Thyroid gland (tissue), 4 donors: Measurements from ENCODE around the gene MORN1.

ENCODE experiments used
- POLR2A ChIP-seq, 2 donors: fragments of 450-650 bp; IDR thresholded peaks; one replicate each; pipeline ENCODE4 v1.6.1; 2017; ENCODE audit warnings: antibody characterized with exemption in 2 of 2, mild to moderate bottlenecking in 2 of 2, moderate library complexity in 1 of 2
- TF ChIP-seq, protein P1 (sequence below), 6 experiments: fragments of 200-600 bp in 3 of 6; fragments of 450-650 bp in 3 of 6; sonication (generic) in 3 of 6; IDR thresholded peaks; one replicate each; pipeline ENCODE4 v1.5.1; 2016 to 2019; ENCODE audit warnings: antibody characterized with exemption in 6 of 6, mild to moderate bottlenecking in 2 of 6, inconsistent platforms in 1 of 6, moderate library complexity in 1 of 6

DNA sequence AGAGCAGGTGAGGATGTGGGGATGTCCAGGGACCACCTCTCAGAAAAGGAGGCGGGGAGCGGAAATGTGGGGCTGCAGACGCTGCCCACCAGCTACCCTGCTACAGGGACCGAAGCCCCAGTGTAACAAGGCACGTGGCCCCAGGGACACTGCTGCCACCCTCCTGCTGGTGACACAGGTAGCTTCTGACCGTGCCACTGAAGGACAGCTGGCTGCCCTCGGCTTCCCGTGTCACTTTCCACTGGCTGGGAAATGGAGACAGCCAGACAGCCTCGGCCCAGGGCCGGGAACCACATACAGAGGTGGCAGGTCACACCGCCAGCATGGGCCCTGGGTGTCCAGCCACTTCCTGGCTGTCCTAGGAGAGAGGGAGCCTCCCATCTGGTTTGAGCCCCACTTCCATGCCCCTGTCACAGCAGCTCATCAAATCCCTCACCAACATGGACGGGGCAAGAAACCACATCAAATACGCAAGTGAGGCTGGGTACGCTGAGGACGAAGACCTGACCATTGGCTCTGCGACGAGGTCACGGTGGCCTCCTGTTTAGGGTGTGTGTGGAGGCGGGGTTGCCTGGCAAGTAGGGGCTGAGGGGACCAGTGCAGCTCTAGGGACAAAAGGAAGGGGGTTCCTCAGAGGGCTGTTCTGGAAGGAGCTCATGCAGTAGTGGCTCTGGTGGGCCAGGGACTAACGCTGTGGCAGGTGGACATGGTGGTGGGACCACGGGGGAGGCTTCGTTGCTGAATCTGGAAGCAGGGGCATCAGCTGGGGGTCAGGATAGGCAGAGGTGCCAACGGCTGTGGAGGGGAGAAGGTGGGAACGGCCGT is 16.0 kb upstream of the MORN1 start:
- TF ChIP-seq, protein P1, sequence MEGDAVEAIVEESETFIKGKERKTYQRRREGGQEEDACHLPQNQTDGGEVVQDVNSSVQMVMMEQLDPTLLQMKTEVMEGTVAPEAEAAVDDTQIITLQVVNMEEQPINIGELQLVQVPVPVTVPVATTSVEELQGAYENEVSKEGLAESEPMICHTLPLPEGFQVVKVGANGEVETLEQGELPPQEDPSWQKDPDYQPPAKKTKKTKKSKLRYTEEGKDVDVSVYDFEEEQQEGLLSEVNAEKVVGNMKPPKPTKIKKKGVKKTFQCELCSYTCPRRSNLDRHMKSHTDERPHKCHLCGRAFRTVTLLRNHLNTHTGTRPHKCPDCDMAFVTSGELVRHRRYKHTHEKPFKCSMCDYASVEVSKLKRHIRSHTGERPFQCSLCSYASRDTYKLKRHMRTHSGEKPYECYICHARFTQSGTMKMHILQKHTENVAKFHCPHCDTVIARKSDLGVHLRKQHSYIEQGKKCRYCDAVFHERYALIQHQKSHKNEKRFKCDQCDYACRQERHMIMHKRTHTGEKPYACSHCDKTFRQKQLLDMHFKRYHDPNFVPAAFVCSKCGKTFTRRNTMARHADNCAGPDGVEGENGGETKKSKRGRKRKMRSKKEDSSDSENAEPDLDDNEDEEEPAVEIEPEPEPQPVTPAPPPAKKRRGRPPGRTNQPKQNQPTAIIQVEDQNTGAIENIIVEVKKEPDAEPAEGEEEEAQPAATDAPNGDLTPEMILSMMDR (IDR thresholded peaks at IDR 0.05), result no peak
- TF ChIP-seq POLR2A (IDR thresholded peaks at IDR 0.05), result no peak
